ENCODE measurements around the gene SLC39A11.
"Not testable (repeated sequence)": the region's sequence is repeated elsewhere in the genome, so short reads cannot be mapped to it uniquely, and the experiment has no call there.

The SLC39A11 gene

DNA sequence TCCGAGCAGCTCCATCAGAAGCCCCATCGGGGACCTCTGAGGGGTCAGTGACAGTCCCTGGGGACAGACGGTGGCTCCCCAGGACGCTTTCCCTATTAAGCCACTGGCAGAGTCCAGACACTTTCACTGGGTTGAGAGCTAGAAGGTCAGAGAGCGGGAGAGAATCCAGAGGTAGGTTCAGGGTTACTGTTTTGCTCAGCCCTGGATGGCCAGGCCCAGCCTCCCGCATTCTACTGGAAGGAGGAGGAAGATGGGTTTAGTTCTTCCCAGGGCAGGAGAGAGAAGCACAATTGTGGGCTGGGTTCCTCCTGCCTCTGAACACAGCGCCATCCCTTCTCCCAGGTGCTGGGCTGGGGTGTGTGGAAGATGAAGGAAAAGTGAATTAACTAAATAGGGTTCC is 452.8 kb downstream of the SLC39A11 start:
- no peak for DNase-seq

DNA sequence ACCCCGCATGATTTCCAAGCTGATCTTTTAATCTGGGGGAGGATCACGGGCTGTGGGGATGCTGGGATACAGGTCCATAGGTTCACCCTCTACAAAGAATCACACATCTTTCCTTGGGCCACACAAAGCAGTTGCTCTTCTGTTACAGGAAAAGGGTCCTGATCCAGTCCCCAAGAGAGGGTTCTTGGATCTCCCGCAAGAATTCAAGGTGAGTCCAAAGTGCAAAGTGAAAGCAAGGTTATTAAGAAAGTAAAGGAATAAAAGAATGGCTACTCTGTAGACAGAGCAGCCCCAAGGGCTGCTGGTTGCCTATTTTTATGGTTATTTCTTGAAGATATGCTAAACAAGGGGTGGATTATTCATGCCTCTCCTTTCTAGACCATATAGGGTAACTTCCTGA is 453.6 kb downstream of the SLC39A11 start:
- DNase-seq, result not testable (repeated sequence)

DNA sequence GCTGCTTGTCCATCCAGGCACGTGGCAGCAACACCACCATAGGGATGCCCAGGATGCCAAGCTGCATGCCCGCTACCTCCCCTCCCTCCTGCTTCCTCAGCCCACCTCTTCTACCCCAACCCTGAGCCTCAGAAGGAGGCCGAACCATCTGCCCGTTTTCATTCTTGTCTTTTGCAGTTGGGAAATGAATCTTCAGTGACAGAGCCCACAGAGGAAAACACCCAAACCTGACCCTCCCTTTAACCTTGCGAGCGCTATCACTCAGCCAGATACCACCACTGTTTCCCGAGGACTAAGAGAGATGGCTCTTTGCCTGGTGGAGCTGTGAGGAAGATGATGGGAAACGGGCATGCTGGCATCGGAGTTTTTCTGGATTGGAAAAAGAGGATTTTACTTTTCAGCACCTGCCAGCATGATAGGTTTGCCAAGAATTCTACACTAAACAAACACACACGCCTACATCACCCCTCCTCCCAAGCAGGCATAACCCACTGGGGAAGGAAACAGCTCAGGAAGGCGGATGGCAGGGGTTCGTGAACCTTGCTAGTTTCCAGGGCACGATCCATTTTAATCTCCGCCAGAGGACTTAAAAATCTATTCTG is 457.4 kb downstream of the SLC39A11 start:
- DNase-seq, result no peak

DNA sequence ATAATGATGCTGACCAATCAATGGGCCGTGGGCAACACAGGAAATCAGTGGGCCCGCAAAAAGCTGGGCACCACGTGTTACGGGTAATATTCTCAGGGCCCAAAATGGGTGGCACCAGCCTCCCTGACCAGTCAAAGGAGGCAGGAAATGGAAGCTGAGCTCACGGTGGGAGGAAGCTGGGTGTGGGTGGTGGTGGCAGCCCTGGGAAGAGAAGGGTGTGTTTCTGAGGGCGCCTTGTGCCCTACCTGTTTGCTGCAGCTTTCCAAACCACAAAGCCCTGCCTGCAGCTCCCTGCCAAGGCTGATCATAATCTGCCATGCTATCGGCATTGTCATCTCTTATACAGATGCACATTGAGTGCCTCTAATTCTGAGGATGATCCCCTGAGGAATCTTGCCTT is 457.9 kb downstream of the SLC39A11 start:
- no peak for DNase-seq

DNA sequence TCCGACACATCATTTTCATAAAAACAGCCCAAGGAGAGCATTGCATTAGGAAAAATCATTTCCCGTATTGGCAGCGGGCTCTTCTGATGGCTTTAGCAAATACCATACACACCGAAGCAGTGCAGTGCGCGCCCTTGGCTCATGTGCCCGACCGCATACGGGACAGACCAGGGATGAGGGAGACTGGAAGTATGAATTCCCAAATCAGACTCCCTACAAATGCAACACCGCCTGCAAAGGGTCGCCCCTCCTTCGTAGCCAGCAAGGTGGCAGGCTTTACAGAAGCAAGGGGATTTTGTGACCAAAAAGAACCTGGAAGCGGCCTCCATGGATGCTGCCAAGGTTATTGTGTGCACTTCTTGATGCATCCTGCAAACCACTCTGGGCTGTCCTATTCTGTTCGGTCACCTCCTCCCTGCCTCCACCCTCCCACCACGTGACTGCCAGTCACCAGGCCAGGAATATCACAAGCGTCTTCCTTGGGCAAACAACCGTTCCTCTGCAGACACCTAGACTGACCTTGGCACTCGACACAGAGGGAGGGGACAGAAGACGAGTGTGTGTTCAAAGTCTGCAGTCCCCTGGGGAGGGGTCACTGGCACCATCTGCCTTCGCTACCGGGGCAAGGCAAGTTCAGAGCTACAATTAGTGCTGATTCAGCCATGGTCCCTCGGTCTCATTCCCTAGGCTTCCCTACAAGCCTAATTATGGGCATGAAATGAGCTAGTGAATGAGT is 460.4 kb downstream of the SLC39A11 start:
- DNase-seq, result peak; percentile 72

DNA sequence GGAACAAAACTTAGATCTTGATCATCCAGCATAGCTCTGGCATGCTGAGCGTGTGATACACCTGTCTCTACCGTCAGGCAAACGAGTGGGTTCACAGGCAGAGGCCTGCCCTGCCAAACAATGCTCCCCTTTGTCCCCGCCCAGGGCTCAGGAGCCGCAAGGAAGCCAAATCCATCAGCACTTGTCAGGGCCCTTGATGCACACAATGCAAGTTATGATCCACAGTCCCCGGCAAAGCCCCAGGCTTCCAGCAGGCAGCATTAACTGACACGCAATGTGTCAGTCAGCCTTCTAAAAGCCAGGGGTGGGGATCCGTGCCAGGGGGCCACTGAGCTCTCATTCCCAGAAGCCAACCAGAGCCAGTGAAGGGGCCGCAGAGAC is 460.9 kb downstream of the SLC39A11 start:
- DNase-seq, result peak; percentile 15

DNA sequence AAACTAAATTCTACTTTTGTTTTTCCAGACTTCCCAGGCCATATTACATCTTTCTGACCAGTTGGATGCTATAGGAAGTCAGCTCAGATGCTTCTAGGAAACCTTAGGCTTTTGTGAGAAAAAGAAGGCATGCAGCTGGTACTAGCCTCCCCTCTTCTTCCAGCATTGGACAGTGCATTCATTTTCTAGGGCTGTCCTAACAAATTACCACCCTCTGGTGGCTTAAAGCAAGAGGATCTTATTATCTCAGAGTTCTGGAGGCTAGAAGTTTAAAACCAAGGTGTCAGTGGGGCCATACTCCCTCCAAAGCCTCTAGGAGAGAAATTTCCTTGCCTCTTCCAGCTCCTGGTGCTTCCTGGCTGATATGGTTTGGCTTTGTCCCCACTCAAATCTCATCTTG is 467.8 kb downstream of the SLC39A11 start:
- DNase-seq, result no peak

DNA sequence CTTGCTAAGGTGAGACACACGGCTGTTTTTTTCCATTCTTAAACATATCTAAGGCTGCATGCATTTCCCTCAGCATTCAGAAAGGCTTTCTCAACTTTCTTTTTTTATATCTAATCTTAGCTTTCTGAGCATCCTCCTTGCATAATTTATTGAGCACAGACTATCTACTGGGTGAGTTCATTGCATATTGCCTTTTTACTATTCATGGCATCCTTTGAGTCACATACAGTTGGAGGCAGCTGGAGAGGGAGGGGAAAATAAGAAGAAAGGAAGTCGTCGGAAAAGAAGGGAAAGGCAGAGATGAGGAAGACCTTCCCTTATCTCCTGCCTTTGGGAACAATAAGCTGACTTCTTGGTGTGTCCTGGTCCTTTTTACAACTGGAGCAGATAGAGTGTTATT is 468.3 kb downstream of the SLC39A11 start:
- DNase-seq, result no peak

DNA sequence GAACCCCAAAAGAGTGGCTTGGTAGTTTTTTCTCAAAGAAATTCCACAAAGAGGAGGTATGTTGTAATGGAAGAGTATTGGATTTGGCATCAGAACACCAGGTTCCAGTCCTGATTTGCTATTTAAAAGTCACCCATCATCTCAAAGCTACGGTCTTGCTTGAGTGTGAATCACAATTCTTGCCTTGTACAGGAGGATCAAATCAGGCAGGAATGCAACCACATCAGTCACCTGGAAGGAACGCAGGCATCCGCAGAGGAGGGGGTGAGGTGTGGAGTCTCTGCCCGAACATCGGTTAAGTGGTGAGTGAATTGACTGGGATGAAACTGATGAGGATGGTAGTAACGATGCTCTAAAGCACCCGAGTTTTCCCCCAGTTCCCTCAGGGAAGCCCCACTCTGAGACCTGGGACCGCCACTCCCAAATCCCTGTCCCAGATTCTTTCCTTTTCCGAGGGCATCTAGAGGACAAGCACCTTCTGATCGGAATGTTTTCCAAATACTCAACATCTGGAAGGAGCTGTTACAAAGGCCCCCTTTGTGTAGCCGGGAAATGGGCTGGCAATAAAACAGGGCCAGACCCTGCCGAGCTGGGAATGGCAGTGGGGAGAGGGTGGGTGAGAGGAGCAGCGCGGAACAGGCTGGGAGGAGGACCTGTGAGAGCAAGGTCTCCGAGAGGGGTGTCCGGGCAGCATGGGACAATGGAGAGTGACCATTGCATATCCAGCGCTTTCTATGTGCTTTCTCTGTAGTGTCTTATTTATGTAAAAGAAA is 469.6 kb downstream of the SLC39A11 start:
- DNase-seq, result no peak

DNA sequence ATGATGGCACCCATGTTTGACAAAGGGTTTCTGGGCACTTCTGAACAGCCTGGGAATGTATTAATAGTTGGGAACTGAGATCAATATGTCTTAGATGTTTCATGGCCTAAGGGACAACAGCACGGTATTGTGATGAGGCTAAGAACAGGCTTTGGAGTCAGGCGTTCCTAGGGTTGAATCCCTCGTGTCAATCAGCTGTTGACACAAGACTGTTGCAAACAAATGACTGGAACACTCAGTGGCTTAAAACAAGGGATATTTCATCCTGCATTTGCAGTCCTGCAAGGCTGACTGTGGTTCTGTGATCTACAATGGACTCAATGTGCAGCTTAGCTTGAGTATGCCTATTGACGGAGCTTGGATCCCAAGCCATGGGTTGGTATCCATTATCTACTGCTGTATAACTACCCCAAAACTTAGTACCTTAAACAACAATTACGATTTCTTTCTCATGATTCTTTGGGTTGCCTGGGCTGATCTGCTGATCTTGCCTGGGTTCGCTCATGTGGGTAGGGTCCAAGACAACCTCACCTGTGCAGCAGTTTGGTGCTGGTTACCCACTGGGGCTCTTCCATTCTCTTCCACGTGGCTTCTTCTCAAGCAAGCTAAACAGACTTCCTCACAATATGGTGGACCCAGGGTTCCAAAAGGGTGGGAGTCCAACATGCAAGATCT is 472.4 kb downstream of the SLC39A11 start:
- no peak for DNase-seq

DNA sequence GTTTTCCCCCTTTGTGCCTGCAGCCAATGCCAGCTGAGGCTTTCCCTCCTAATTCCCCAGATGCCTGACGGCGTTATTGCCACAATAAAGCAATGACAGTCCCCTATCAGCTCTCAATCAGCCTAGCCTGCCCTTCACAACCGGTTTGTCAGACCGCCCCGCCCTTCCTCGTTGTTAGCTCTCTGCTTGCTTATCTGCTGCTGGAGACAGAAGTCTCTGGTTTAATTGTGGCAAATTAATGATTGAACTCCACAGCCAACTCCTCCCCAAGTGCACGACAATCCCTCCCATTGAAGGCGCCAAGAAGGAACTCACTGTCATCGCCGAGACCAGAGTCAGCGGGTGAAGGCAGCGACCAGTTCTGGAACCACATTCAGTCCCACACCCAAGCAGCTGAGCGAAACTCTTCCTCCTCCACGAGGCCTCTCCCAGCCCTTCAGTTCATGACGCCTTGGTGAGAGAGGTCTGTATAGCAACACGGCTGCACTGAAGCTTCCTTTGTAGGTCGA is 474.4 kb downstream of the SLC39A11 start:
- peak; percentile 29 for DNase-seq

DNA sequence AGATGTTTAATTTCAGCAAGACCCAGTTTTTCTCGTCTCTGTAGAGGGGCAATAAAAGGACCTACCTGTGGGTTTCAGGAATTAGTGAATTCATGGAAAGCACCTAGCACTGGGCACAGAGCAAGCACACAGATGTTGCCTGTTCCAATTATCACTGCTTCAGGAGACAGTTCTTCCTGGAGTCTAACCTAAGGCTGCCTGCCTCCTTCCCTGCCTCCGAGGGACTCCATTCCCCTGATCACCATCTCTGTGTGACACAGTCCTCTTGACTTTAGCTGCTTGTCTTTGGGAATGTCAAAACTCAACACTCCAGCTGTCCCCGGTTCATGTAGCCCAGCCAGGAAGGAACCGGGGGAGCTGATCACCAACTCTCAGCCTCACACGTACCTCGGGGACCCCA is 474.9 kb downstream of the SLC39A11 start:
- no peak for DNase-seq

DNA sequence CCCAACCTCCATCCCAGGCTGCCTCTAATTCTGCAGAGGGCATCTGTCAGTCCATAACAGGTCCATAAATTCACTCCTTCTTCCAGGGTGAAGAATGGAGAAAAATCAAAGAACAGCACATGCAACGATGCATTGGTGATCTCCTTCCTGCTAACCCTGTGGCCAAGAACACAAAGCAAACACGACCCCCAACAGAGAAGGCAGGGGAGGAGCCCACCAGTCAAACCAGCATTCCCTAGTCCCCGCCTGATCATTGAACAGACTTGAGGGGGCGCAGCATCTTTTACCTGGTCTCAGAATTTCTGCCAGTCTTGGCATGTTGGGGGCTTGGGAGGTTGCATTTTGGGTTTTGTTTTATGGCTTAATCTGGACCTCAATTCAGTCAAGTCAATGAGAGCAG is 476.0 kb downstream of the SLC39A11 start:
- DNase-seq, result no peak

DNA sequence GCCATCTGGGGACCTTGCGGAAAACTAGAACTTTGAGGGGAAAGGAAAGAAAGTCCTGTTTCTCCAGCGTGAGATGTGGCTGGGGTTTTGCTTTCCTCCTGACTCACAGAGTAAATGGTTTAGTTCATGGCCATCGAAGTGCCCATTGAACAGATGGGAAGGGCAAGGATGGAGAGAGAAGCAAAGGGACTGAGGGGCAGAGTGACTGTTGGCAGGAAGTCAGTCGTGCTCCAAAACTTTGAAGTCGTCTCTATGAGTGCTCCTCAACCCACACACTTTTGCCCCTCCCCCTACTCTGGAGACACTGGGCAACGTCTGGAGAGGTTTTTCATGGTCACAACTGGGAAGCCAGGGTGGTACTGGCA is 476.9 kb downstream of the SLC39A11 start:
- DNase-seq, result no peak

DNA sequence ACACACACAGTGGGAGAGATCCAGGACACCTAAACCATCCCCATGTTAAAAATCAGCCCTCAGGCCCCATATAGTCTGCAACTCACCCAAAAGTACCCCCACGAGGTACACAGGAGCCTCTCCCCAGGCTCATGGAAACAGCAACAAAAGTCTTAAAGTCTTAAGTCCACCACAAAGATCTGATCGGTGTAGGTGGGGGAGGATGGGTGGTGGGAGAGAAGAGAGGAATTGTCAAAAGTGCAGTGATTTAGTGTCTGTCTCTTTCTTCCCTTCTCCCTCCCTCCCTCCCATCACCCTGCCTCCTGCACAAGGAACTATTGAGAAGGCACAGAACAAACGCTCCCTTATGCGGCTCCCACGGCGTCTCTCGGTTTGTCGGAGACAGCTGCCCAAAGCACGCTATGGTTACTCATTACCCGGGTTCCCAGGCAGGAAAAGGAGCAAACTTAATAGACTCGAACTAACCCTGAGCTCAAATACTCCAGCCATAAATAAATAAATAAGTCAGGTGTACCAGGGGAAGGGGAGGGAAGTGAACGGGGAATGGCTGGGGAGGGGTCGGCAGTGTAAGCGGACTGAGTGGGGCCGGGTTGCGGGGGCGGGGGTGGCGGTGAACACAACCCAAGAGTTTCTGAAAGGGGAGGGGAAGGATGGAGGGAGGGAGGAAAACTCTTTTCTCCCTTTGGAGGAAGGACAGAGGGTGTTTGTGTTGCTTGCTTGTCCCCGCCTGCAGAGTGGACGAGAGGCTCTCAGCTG is 477.4 kb downstream of the SLC39A11 start:
- no peak for DNase-seq

DNA sequence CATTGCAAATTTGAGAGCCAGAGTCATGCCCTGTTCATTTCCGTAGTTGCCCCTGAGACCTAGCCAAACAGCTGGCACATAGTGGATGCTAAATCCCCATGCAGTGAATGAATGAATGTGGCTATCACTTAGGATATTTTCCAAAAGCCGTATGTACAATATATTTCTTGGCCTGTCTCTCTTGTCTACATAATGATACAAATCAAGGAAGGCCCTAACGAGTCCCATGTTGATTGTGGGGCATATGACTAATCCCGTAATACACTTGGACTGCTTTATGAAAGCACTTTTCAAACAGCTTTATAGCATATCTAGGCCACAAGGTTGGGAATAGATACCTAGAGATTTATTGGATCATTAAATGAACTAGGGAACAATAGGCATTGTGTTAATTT is 478.0 kb downstream of the SLC39A11 start:
- DNase-seq, result no peak

DNA sequence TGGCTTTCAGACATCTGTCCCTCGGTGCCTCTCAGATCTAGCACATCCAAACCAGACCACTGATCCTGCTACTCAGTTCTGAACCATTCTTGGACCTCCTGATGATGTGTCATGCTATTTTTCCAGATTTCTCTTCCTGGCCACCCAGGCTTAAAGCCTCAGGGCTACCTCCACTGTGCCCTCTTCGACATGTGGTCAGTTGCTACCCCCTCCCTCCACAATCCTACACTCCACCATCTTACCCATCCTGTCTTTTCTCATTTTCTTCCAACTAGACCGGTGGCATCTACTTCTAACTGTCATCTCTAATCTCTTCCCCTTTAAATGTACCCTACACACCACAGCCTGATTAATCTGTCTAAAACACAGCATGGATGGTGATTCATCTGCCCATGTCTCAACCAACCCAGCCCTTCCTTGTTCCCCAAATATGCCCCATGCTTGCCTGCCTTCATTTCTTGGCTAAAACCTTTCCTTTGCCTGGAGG is 478.6 kb downstream of the SLC39A11 start:
- no peak for DNase-seq

DNA sequence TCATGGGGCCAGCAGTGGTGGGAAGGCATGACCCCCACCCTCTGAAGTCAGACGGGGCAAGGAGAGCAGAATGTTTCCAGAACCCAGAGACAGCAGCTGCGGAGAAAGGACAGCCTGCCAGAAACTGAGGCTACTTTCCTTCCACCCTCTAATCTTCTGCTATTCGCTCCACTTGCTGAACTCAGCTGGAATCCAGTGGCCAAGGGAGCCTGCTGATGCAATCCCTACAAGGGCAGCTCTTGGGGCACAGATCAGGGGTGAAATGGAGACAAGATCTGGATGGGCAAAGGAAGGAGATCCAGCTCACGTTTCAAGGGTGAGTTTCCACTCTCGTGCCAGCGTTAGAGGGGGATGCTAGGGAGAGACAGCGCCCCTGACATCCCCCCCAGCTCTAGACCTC is 479.1 kb downstream of the SLC39A11 start:
- no peak for DNase-seq

DNA sequence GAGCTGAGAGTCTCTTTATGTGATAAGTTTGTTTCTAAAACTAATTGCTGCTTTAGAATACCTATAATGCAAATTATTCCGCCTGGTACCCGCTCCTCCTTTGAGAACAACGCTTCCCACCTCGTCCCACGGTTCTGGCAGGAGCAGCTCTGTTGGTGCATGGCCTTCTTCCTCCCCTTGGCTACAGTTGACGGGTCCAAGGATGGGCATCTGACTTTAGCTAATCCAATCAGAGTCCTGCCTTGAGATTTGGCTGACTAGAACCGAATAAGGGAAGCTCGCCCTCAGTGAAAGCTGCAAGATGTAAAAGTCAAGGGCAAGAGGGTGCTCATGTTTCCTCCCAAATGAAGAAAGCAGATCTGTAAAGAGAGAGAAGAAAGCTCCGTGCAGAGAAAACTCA is 481.3 kb downstream of the SLC39A11 start:
- no peak for DNase-seq

DNA sequence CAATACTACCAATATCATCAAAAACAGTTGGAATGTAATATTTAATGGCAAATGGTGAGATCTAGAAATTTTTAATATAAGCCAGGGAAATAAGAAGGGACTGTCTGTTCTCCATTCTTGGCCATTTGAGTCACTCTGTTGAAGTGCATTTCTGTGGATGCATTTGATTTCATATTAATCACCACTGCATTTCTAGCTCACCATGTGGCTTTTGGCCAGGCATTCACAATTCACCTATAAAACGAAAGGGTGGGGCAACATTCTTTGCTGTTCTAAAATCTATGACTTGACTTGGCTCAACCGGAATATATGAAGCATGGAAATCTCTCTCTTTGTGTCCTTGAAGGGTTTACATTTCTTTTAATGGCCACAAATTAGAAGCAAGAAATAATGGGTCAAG is 483.0 kb downstream of the SLC39A11 start:
- DNase-seq, result no peak

DNA sequence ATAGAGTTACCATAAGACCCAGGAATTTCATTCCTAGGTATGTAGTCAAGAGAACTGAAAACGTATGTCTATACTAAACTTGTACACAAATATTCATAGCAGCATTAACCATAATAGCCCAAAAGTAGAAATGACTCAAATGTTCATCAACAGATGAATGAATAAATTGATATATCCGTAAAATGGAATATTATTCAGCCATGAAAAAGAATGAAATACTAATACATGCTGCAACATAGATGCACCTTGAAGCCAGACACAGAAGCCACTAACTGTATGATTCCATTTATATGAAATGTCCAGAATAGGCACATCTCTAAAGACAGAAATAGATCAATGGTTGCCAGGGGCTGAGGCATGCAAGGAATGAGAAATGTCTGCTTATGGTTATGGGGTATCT is 484.1 kb downstream of the SLC39A11 start:
- no peak for DNase-seq

DNA sequence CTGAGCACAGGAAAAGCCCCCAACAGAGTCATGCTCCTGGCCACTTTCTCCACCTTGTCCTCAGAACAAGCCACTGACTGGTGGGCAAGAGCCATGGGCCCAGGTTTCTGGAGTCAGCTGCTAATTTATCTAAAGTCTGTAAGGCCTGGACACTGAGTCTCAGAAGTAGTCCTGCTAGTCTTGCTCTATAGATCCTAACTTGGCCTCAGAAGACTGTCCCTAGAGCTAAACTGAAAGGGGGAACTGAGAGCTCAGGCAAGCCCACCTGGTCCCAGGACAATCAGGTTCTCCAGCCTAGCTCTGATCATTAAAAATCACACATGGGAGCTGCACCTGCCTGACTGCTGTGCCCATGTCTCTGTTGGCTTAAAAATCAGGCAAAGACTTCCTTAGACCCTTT is 485.8 kb downstream of the SLC39A11 start:
- no peak for DNase-seq

DNA sequence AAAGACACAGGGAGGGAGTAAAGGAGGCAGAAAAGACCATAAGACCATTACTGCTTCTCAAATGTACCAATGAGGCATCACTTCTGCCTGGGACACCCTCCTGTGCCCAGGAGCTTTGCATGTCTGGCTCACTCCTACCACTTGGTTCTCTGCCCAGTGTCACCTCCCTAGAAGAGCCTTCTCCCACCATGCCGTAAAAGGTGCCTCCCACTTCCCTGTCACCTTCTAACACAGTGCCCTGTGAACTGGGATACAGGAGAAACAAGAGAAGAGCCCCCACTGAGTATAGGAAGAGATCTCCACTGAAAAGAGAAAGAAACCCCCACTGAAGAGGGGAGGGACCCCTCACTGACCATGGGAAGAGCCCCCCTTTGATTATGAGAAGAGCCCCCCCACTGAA is 486.9 kb downstream of the SLC39A11 start:
- no peak for DNase-seq

Measured in NCI-H187 treated with DMSO at 0.1 percent for 48 hours (cell line).